AML-193 (cell line): Measurements from ENCODE around the gene TRIM2.
"Not testable (repeated sequence)": the region's sequence is repeated elsewhere in the genome, so short reads cannot be mapped to it uniquely, and the experiment has no call there.

Source experiments
- DNase-seq, 2 experiments: peaks; one replicate each; lab custom pipeline; 2025; lab: John Stamatoyannopoulos, UW

TRIM2 gene

GRCh38 chr4:153204247-153204671 is at the start of gene TRIM2:
TRIM2 (plus strand) TSS chr4:153204443; CDS start chr4:153204531, 88 bp downstream.
- no peak for DNase-seq

GRCh38 chr4:153155686-153156085 is 48.6 kb upstream of the TRIM2 start:
- DNase-seq, result no peak

- peak; percentile 34 to 45 for DNase-seq
These were observed 48.0 kb upstream of the TRIM2 start for GRCh38 chr4:153156263-153156662.

- no peak for DNase-seq
These were observed 47.5 kb upstream of the TRIM2 start for GRCh38 chr4:153156721-153157120.

GRCh38 chr4:153159016-153159415 is 45.2 kb upstream of the TRIM2 start:
- DNase-seq, result peak; percentile 8 to 20

- no peak for DNase-seq
These were observed 44.5 kb upstream of the TRIM2 start for GRCh38 chr4:153159728-153160221.

- no peak for DNase-seq
These were observed 43.4 kb upstream of the TRIM2 start for GRCh38 chr4:153160821-153161220.

- DNase-seq, result no peak
These were observed 42.8 kb upstream of the TRIM2 start for GRCh38 chr4:153161226-153161963.

GRCh38 chr4:153165236-153165635 is 39.0 kb upstream of the TRIM2 start:
- not testable (repeated sequence) for DNase-seq

- no peak for DNase-seq
These were observed 37.3 kb upstream of the TRIM2 start for GRCh38 chr4:153166716-153167501.

GRCh38 chr4:153169776-153170175 is 34.5 kb upstream of the TRIM2 start:
- no peak for DNase-seq

GRCh38 chr4:153170407-153170806 is 33.8 kb upstream of the TRIM2 start:
- DNase-seq, result no peak

- no peak for DNase-seq
These were observed 29.2 kb upstream of the TRIM2 start for GRCh38 chr4:153174821-153175567.

- DNase-seq, result no peak
These were observed 27.3 kb upstream of the TRIM2 start for GRCh38 chr4:153176938-153177337.

- DNase-seq, result no peak
These were observed 26.4 kb upstream of the TRIM2 start for GRCh38 chr4:153177841-153178240.

GRCh38 chr4:153179100-153179499 is 25.1 kb upstream of the TRIM2 start:
- no peak for DNase-seq

- DNase-seq, result no peak
These were observed 22.9 kb upstream of the TRIM2 start for GRCh38 chr4:153181293-153181692.

- no peak for DNase-seq
These were observed 22.5 kb upstream of the TRIM2 start for GRCh38 chr4:153181700-153182099.

- DNase-seq, result no peak
These were observed 21.1 kb upstream of the TRIM2 start for GRCh38 chr4:153183146-153183545.

GRCh38 chr4:153185331-153185852 is 18.9 kb upstream of the TRIM2 start:
- no peak for DNase-seq

GRCh38 chr4:153186046-153186728 is 18.1 kb upstream of the TRIM2 start:
- no peak for DNase-seq
